Measurements from ENCODE around the gene PCDHB16. TPM values are rescaled to one million over a fixed set of nuclear protein-coding genes. Genes with fewer than 3 reads are reported as not detected.
A peak's percentile ranks its signal among the peaks of the same experiment; 100 is the strongest.
"Not testable (repeated sequence)": the region's sequence is repeated elsewhere in the genome, so short reads cannot be mapped to it uniquely, and the experiment has no call there.

The PCDHB16 gene
- total RNA-seq, 1 donor from 2014 or later = 3.0 TPM

DNA sequence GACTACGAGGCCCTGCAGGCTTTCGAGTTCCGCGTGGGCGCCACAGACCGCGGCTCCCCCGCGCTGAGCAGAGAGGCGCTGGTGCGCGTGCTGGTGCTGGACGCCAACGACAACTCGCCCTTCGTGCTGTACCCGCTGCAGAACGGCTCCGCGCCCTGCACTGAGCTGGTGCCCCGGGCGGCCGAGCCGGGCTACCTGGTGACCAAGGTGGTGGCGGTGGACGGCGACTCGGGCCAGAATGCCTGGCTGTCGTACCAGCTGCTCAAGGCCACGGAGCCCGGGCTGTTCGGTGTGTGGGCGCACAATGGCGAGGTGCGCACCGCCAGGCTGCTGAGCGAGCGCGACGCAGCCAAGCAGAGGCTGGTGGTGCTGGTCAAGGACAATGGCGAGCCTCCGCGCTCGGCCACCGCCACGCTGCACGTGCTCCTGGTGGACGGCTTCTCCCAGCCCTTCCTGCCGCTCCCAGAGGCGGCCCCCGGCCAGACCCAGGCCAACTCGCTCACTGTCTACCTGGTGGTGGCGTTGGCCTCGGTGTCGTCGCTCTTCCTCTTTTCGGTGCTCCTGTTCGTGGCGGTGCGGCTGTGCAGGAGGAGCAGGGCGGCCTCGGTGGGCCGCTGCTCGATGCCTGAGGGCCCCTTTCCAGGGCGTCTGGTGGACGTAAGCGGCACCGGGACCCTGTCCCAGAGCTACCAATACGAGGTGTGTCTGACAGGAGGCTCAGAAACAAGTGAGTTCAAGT lies 2.1 kb downstream of the PCDHB16 start:
- not testable (repeated sequence) for DNase-seq (ENCODE audit: low spot score)

DNA sequence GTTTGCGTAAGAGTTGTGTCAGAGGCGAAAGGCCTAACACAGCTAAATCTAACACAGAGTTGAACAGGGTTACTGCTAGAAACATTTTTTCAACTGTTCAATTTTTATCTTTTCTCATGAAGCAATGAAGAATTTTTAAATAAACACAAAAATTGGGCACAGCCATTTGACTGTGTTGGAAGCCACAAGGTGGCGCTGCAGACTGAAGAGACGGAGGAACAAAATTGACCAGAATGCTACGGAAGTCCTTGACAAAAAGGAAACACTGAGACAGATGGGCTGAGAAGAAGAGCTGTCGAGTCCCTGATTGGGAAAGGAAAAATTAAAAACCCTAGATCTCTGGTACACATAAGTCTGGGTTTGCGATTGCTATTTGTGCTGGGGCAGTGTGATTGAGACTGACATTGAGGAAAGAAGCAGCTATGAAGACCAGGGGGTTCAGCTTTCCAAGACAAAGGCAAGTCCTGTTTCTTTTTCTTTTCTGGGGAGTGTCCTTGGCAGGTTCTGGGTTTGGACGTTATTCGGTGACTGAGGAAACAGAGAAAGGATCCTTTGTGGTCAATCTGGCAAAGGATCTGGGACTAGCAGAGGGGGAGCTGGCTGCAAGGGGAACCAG lies 4.8 kb downstream of the PCDHB16 start, which contains the start of gene PCDHB9:
Gene PCDHB9, plus strand, starts transcription at position 265 of the 616 bp plus-strand sequence. Its CDS starts 158 bp downstream, at position 423.
- DNase-seq (ENCODE audit: low spot score) = no peak

DNA sequence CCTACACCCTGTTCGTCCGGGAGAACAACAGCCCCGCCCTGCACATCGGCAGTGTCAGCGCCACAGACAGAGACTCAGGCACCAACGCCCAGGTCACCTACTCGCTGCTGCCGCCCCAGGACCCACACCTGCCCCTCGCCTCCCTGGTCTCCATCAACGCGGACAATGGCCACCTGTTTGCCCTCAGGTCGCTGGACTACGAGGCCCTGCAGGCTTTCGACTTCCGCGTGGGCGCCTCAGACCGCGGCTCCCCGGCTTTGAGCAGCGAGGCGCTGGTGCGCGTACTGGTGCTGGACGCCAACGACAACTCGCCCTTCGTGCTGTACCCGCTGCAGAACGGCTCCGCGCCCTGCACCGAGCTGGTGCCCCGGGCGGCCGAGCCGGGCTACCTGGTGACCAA lies 6.5 kb downstream of the PCDHB16 start:
- not testable (repeated sequence) for DNase-seq (ENCODE audit: low spot score)

DNA sequence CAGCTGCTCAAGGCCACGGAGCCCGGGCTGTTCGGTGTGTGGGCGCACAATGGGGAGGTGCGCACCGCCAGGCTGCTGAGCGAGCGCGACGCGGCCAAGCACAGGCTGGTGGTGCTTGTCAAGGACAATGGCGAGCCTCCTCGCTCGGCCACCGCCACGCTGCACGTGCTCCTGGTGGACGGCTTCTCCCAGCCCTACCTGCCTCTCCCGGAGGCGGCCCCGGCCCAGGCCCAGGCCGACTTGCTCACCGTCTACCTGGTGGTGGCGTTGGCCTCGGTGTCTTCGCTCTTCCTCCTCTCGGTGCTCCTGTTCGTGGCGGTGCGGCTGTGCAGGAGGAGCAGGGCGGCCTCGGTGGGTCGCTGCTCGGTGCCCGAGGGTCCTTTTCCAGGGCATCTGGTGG lies 6.9 kb downstream of the PCDHB16 start:
- not testable (repeated sequence) for DNase-seq (ENCODE audit: low spot score)

DNA sequence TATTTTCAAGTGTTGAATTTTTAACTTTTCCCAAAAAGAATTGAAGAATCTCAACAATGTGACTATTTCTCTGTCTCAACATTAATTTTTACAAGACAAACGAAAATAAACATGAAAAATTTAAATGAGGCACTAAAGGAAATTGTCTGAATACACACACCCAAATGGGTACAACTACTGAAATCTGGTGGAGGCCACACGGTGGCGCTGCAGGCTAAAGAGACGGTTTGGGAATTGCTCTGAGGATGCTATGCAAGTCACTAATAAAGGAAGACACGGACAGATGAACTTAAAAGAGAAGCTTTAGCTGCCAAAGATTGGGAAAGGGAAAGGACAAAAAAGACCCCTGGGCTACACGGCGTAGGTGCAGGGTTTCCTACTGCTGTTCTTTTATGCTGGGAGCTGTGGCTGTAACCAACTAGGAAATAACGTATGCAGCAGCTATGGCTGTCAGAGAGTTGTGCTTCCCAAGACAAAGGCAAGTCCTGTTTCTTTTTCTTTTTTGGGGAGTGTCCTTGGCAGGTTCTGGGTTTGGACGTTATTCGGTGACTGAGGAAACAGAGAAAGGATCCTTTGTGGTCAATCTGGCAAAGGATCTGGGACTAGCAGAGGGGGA lies 10.0 kb downstream of the PCDHB16 start, which contains the start of gene PCDHB10:
Gene PCDHB10, plus strand, starts transcription at position 244 of the 616 bp plus-strand sequence. Its CDS starts 200 bp downstream, at position 444.
- DNase-seq (ENCODE audit: low spot score) = no peak

DNA sequence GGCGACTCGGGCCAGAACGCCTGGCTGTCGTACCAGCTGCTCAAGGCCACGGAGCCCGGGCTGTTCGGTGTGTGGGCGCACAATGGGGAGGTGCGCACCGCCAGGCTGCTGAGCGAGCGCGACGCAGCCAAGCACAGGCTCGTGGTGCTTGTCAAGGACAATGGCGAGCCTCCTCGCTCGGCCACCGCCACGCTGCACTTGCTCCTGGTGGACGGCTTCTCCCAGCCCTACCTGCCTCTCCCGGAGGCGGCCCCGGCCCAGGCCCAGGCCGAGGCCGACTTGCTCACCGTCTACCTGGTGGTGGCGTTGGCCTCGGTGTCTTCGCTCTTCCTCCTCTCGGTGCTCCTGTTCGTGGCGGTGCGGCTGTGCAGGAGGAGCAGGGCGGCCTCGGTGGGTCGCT lies 12.1 kb downstream of the PCDHB16 start:
- DNase-seq (ENCODE audit: low spot score) = not testable (repeated sequence)

DNA sequence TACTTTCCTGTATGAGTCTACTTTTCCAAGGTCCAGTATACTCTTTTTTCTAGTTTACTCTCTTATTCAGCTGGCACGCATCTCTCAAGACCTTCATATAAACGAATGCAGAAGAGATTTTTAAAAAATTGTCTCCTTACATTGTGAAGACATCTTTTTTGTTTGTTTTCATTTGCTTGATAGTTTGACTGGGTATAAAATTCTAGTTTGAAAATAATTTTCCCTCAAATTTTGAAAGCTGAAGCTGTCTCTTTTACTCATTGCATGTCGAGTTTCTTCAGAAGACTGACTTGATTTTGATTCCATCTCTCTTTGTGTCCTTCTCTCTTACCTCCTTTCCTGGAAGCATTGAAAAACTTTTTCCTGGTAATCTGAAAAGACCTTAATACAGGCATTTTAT lies 14.2 kb downstream of the PCDHB16 start:
- DNase-seq (ENCODE audit: low spot score) = no peak

DNA sequence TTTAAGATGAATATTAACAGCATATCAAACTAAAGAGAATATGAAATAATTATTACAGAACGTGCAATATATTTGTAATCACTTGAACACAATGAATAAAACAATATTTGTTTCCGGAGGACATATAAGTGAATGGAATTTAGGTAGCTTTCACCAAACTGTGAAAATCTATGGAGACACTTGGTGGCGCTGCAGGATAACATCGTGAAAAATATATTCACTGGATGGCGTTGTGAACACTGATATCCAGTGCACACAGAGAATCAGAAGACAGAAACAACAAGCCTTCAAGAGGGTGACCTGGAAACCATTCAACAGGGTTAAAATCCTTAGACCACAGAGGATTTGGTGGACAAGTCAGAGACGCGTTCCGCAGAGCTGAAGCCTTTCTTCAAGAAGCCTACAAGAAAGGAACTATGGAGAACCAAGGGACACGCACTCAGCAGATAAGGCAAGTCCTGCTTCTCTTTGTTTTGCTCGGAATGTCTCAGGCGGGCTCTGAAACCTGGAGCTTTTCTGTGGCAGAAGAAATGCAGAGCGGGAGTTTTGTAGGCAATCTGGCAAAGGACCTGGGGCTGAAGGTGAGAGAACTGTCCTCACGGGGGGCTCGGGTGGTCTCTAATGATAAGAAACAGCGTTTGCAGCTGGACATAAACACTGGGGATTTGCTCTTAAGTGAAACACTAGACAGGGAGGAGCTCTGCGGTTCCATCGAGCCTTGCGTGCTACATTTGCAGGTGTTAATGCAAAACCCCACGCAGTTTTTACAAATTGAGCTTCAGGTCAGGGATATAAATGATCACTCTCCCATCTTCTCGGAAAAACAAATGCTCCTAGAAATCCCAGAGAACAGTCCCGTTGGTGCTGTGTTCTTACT lies 17.4 kb downstream of the PCDHB16 start, which contains the start of gene PCDHB11:
Gene PCDHB11, plus strand, starts transcription at position 269 of the 877 bp plus-strand sequence. Its CDS starts 148 bp downstream, at position 417.
- DNase-seq (ENCODE audit: low spot score) = no peak

DNA sequence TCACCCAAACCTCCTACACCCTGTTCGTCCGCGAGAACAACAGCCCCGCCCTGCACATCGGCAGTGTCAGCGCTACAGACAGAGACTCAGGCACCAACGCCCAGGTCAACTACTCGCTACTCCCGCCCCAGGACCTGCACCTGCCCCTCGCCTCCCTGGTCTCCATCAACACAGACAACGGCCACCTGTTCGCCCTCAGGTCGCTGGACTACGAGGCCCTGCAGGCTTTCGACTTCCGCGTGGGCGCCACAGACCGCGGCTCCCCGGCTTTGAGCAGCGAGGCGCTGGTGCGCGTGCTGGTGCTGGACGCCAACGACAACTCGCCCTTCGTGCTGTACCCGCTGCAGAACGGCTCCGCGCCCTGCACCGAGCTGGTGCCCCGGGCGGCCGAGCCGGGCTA lies 18.9 kb downstream of the PCDHB16 start:
- not testable (repeated sequence) for DNase-seq (ENCODE audit: low spot score)

DNA sequence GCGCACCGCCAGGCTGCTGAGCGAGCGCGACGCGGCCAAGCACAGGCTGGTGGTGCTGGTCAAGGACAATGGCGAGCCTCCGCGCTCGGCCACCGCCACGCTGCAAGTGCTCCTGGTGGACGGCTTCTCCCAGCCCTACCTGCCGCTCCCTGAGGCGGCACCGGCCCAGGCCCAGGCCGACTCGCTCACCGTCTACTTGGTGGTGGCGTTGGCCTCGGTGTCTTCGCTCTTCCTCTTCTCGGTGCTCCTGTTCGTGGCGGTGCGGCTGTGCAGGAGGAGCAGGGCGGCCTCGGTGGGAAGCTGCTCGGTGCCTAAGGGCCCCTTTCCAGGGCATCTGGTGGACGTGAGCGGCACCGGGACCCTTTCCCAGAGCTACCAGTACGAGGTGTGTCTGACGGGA lies 19.5 kb downstream of the PCDHB16 start:
- DNase-seq (ENCODE audit: low spot score) = not testable (repeated sequence)

DNA sequence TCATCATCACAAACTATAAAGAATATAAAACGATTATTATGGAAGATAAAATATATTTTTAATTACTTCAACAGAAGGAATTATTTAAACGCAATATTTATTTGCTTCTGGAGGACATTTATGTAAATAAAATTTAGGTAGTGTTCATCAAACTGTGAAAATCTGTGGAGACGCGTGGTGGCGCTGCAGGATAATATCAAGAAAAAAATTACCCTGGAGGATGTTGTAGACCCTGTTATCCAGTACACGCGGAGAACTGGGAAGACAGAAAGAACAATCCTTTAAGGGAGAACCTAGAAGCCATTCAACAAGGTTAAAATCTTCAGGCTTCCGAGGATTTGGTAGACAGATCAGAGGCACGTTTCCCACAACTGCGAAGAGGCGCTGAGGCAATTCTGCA lies 26.3 kb downstream of the PCDHB16 start, which contains the start of gene PCDHB12:
Gene PCDHB12, plus strand, starts transcription at position 242 of the 400 bp plus-strand sequence. CDS start 189 bp downstream, outside the sequence.
- no peak for DNase-seq (ENCODE audit: low spot score)

DNA sequence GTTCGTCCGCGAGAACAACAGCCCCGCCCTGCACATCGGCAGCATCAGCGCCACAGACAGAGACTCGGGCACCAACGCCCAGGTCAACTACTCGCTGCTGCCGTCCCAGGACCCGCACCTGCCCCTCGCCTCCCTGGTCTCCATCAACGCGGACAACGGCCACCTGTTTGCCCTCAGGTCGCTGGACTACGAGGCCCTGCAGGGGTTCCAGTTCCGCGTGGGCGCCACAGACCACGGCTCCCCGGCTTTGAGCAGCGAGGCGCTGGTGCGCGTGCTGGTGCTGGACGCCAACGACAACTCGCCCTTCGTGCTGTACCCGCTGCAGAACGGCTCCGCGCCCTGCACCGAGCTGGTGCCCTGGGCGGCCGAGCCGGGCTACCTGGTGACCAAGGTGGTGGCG lies 28.1 kb downstream of the PCDHB16 start:
- DNase-seq (ENCODE audit: low spot score) = not testable (repeated sequence)

DNA sequence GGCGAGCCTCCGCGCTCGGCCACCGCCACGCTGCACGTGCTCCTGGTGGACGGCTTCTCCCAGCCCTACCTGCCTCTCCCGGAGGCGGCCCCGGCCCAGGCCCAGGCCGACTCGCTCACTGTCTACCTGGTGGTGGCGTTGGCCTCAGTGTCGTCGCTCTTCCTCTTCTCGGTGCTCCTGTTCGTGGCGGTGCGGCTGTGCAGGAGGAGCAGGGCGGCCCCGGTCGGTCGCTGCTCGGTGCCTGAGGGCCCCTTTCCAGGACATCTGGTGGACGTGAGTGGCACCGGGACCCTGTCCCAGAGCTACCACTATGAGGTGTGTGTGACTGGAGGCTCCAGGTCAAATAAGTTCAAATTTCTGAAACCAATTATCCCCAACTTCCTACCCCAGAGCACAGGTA lies 28.7 kb downstream of the PCDHB16 start:
- not testable (repeated sequence) for DNase-seq (ENCODE audit: low spot score)

DNA sequence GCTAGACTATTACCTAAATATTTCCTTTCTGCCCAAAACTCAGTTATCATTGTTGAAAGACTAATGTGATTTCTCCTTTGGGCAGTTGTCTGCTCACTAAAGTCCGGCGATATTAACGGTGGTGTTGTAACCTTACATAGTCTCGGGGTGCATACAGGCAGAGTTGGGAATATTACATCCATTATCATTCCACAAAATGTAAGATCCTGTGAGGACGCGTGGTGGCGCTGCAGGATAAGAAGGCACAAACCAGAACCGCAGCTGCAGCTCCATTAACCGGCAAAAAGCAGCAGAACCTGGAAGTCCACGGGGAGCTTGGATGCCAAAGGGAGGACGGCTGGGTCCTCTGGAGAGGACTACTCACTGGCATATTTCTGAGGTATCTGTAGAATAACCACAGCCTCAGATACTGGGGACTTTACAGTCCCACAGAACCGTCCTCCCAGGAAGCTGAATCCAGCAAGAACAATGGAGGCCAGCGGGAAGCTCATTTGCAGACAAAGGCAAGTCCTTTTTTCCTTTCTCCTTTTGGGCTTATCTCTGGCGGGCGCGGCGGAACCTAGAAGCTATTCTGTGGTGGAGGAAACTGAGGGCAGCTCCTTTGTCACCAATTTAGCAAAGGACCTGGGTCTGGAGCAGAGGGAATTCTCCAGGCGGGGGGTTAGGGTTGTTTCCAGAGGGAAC lies 31.6 kb downstream of the PCDHB16 start, which contains the start of gene PCDHB13:
Gene PCDHB13, plus strand, starts transcription at position 264 of the 684 bp plus-strand sequence. Its CDS starts 205 bp downstream, at position 469.
- peak; percentile 53 for DNase-seq (ENCODE audit: low spot score)

DNA sequence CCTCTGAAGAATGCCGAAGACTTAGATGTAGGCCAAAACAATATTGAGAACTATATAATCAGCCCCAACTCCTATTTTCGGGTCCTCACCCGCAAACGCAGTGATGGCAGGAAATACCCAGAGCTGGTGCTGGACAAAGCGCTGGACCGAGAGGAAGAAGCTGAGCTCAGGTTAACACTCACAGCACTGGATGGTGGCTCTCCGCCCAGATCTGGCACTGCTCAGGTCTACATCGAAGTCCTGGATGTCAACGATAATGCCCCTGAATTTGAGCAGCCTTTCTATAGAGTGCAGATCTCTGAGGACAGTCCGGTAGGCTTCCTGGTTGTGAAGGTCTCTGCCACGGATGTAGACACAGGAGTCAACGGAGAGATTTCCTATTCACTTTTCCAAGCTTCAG lies 32.4 kb downstream of the PCDHB16 start:
- not testable (repeated sequence) for DNase-seq (ENCODE audit: low spot score)

DNA sequence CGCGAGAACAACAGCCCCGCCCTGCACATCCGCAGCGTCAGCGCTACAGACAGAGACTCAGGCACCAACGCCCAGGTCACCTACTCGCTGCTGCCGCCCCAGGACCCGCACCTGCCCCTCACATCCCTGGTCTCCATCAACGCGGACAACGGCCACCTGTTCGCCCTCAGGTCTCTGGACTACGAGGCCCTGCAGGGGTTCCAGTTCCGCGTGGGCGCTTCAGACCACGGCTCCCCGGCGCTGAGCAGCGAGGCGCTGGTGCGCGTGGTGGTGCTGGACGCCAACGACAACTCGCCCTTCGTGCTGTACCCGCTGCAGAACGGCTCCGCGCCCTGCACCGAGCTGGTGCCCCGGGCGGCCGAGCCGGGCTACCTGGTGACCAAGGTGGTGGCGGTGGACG lies 33.3 kb downstream of the PCDHB16 start:
- DNase-seq (ENCODE audit: low spot score) = not testable (repeated sequence)

DNA sequence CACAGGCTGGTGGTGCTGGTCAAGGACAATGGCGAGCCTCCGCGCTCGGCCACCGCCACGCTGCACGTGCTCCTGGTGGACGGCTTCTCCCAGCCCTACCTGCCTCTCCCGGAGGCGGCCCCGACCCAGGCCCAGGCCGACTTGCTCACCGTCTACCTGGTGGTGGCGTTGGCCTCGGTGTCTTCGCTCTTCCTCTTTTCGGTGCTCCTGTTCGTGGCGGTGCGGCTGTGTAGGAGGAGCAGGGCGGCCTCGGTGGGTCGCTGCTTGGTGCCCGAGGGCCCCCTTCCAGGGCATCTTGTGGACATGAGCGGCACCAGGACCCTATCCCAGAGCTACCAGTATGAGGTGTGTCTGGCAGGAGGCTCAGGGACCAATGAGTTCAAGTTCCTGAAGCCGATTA lies 33.8 kb downstream of the PCDHB16 start:
- DNase-seq (ENCODE audit: low spot score) = not testable (repeated sequence)

DNA sequence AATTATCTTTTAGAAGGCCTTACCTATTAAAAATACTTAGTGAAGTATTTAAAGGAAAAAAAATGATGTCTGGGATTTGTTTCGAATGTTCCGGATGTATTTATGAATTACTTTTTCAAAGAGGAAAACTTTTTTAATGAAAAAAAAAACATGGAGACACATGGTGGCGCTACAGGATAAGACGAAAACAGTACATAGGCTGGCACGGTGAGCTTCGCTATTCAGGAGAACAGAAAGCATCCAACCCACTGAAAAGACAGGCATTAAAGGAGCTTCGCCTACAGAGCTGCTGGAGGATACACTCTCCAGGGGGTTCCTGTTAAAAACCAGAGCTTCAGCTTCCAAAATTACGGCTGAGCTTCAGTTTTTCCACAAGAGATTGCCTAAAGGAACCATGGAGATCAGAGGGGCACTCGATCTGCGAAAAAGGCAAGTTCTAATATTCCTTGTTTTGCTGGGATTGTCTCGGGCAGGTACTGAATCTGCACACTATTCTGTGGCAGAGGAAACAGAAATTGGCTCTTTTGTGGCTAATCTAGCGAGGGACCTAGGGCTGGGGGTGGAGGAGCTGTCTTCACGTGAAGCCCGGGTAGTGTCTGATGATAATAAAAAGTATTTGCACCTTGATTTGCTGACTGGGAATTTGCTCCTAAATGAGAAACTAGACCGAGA lies 41.1 kb downstream of the PCDHB16 start, which contains the start of gene PCDHB14:
Gene PCDHB14, plus strand, starts transcription at position 232 of the 672 bp plus-strand sequence. Its CDS starts 163 bp downstream, at position 395.
- DNase-seq (ENCODE audit: low spot score) = no peak

DNA sequence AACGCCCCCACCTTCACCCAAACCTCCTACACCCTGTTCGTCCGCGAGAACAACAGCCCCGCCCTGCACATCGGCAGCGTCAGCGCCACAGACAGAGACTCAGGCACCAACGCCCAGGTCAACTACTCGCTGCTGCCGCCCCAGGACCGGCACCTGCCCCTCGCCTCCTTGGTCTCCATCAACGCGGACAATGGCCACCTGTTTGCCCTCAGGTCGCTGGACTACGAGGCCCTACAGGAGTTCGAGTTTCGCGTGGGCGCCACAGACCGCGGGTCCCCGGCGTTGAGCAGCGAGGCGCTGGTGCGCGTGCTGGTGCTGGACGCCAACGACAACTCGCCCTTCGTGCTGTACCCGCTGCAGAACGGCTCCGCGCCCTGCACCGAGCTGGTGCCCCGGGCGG lies 42.7 kb downstream of the PCDHB16 start:
- not testable (repeated sequence) for DNase-seq (ENCODE audit: low spot score)

DNA sequence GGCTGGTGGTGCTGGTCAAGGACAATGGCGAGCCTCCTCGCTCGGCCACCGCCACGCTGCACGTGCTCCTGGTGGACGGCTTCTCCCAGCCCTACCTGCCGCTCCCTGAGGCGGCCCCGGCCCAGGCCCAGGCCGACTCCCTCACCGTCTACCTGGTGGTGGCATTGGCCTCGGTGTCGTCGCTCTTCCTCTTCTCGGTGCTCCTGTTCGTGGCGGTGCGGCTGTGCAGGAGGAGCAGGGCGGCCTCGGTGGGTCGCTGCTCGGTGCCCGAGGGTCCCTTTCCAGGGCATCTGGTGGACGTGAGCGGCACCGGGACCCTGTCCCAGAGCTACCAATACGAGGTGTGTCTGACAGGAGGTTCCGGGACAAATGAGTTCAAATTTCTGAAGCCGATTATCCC lies 43.2 kb downstream of the PCDHB16 start:
- not testable (repeated sequence) for DNase-seq (ENCODE audit: low spot score)

Measured in mucosa of gallbladder (tissue), 1 donor.